HepG2 (cell line): ENCODE measurements around the gene CNNM3. TPM values are rescaled to one million over a fixed set of nuclear protein-coding genes. Genes with fewer than 3 reads are reported as not detected.

Experiments used
- ATAC-seq: fragments of 200-7000 bp; cut with Tn5 transposase; 3 replicates; pipeline ENCODE4 v1.9.1; 2020; ENCODE audit warnings: mild to moderate bottlenecking, moderate library complexity
- BruUV-seq: library from RNA; stranded (reverse); fragments of 400-500 nt; replicated peaks from 2 replicates; lab custom pipeline; 2021; lab: Mats Ljungman, UMichigan
- CTCF ChIA-PET: fragments of 300-600 bp; formaldehyde crosslinking; extraction: SDS; loops from one replicate; lab custom pipeline; 2021; ENCODE audit warnings: low total read pairs, inconsistent platforms, low intra/inter-chr PET ratio; lab: Yijun Ruan, JAX
- POLR2A ChIA-PET: fragments of 350-600 bp; sonication (Branson Sonifier 250); formaldehyde crosslinking; loops from one replicate; lab custom pipeline; 2020; ENCODE audit warnings: antibody characterized with exemption, inconsistent platforms; lab: Yijun Ruan, JAX
- DNase-seq: peaks from one replicate; pipeline ENCODE4 v3.0.0-alpha.2; 2015; ENCODE audit warnings: low spot score
- FAIRE-seq: peaks from 3 replicates; lab custom pipeline; 2011; peaks lifted over from hg19 to GRCh38; lab: Jason Lieb, UNC
- H2AFZ ChIP-seq: one replicate; pipeline ENCODE4 v1.6.1; 2011; ENCODE audit warnings: low read length, inconsistent platforms
- H3K27ac ChIP-seq: fragments of 300-600 bp; 3 replicates; pipeline ENCODE4 v1.8.0; 2011; ENCODE audit warnings: mixed run types, mild to moderate bottlenecking, mixed read lengths, low read length, inconsistent platforms; ENCODE audit not compliant: insufficient read depth; ENCODE audit errors: extremely low read length
- H3K27me3 ChIP-seq, 2 experiments: fragments of 200-600 bp in 1 of 2; 2 replicates in 1 of 2; 3 replicates in 1 of 2; pipeline versions ENCODE4 v1.6.0 to v1.8.0; 2011; ENCODE audit warnings: low read length in 2 of 2, mild to moderate bottlenecking in 2 of 2, moderate library complexity in 2 of 2, inconsistent platforms in 1 of 2; ENCODE audit not compliant: insufficient read depth in 2 of 2, control insufficient read depth in 1 of 2
- H3K36me3 ChIP-seq, 2 experiments: fragments of 200-600 bp in 1 of 2; replicated peaks in 1 of 2; 2 replicates in 1 of 2; 3 replicates in 1 of 2; pipeline versions ENCODE4 v1.5.1 to v1.8.0; 2011; ENCODE audit warnings: low read length in 2 of 2, inconsistent platforms in 1 of 2; ENCODE audit not compliant: insufficient read depth in 2 of 2, control insufficient read depth in 1 of 2
- H3K4me1 ChIP-seq: 2 replicates; pipeline ENCODE4 v1.5.1; 2012; ENCODE audit warnings: low read length, inconsistent platforms; ENCODE audit not compliant: insufficient read depth
- H3K4me2 ChIP-seq: 2 replicates; pipeline ENCODE4 v1.6.0; 2011; ENCODE audit warnings: low read depth, low read length, inconsistent platforms
- H3K4me3 ChIP-seq, 3 experiments: fragments of 200-600 bp in 1 of 3; sonication (generic), shearing (Covaris generic) in 1 of 3; replicated peaks in 1 of 3; 2 replicates each; pipeline ENCODE4 v1.5.1; 2011 to 2016; ENCODE audit warnings: low read length in 3 of 3, inconsistent platforms in 2 of 3, low read depth in 2 of 3, mild to moderate bottlenecking in 2 of 3, control low read depth in 1 of 3, mixed read lengths in 1 of 3; ENCODE audit not compliant: insufficient read depth in 1 of 3
- H3K79me2 ChIP-seq: one replicate; pipeline ENCODE4 v1.6.1; 2011; ENCODE audit warnings: low read length, inconsistent platforms; ENCODE audit not compliant: insufficient read depth
- H3K9ac ChIP-seq: 2 replicates; pipeline ENCODE4 v1.6.0; 2011; ENCODE audit warnings: mild to moderate bottlenecking, low read depth, low read length, inconsistent platforms; ENCODE audit not compliant: insufficient read depth
- H3K9me3 ChIP-seq: 2 replicates; pipeline ENCODE4 v1.5.1; 2012; ENCODE audit warnings: mild to moderate bottlenecking, low read length
- H4K20me1 ChIP-seq: 2 replicates; pipeline ENCODE4 v1.6.0; 2011; ENCODE audit warnings: inconsistent platforms, mild to moderate bottlenecking, low read length, moderate library complexity; ENCODE audit not compliant: insufficient read depth
- ELF4 ChIP-seq: sonication (generic); formaldehyde crosslinking; IDR thresholded peaks from 2 replicates; pipeline ENCODE4 v1.5.0; 2020; ENCODE audit warnings: missing genetic modification reagents, mild to moderate bottlenecking, moderate library complexity, borderline replicate concordance
- MEIS2 ChIP-seq: sonication (generic); formaldehyde crosslinking; IDR thresholded peaks from 2 replicates; pipeline ENCODE4 v1.9.0; 2021; ENCODE audit warnings: mild to moderate bottlenecking, missing genetic modification reagents
- POLR2G ChIP-seq: fragments of 200-400 bp; formaldehyde crosslinking; IDR thresholded peaks from 2 replicates; pipeline ENCODE4 v1.6.1; 2018; ENCODE audit warnings: mild to moderate bottlenecking, low read depth, low read length, moderate library complexity
- WGBS: methylation state at CpG from one replicate; pipeline ENCODE4 v1.1.6; 2017; ENCODE audit warnings: low lambda C conversion rate; 5-methylcytosine and 5-hydroxymethylcytosine counted together
- in situ Hi-C: cut with HindIII; loops from 2 replicates; pipeline ENCODE4 v1.10.0; 2017; ENCODE audit warnings: low pct_unique_long_range_greater_than_20kb; ENCODE audit not compliant: extremely low pct_ligation_motif_present
- intact Hi-C: fragments of 100-400 bp; cut with micrococcal nuclease; formaldehyde crosslinking; loops from one replicate; pipeline ENCODE4 v1.10.0; 2022; ENCODE audit not compliant: unreplicated experiment
- microRNA counts: library from miRNA; unstranded; fragments of <30 nt; microRNA quantifications from one replicate; lab custom pipeline; 2015
- microRNA-seq: library from miRNA; unstranded; fragments of <30 nt; microRNA quantifications from one replicate; pipeline ENCODE4, GENCODE V29; 2020
- polyA plus RNA-seq, 8 experiments: library from polyadenylated mRNA; depleted of rRNA in 3 of 8; stranded (reverse) in 7 of 8; unstranded in 1 of 8; fragments of >200 nt; fragmentation: Illumina TruSeq in 4 of 8; extraction: Trizol in 4 of 8; gene quantifications; 2 replicates each; pipeline versions ENCODE4 v1.2.1 to v1.2.3, GENCODE V29; 2011 to 2016; ENCODE audit warnings: low read depth in 4 of 8, missing spikeins in 1 of 8, mixed read lengths in 1 of 8; ENCODE audit not compliant: insufficient read depth in 1 of 8
- small RNA-seq, 3 experiments: library from RNA; depleted of rRNA; stranded (forward); fragments of <200 nt; gene quantifications; one replicate each; pipeline ENCODE3, GENCODE V24; 2012; ENCODE audit warnings: low read depth in 2 of 3, low replicate concordance in 1 of 3; ENCODE audit not compliant: insufficient read length in 3 of 3, insufficient read depth in 2 of 3
- total RNA-seq, 5 experiments: library from RNA; depleted of rRNA; stranded (reverse); fragments of >200 nt; fragmentation: Illumina TruSeq; extraction: Trizol; gene quantifications; 2 replicates each; pipeline ENCODE4 v1.2.3, GENCODE V29; 2016; ENCODE audit warnings: low read depth in 1 of 5

The CNNM3 gene
- total and polyA plus RNA-seq, 2 of the 13 experiments (the other 11 are each of a cell fraction or from before 2014, with no cell fraction given) = 21.2 to 27.9 TPM

GRCh38 chr2:96883306-96883705, 67.2 kb downstream of the CNNM3 start:
- no TSS peak for BruUV-seq
- Histone ChIP-seq H3K9me3 (no peaks in the 10 kb centered on the region), H3K79me2 (no peaks in the 10 kb centered on the region), H3K9ac (no peak overlapping the region), H3K27ac (no peak overlapping the region), H3K4me3 (no peak overlapping the region), H3K27me3 (peaks cover 35 to 94% of the 10 kb centered on the region in 2 experiments), H3K36me3 (no peaks in the 10 kb centered on the region), H2AFZ (no peak overlapping the region), H3K4me1 (no peaks in the 10 kb centered on the region), H4K20me1 (no peaks in the 10 kb centered on the region; the same call in 1 of the 2 replicates), H3K4me2 (no peak overlapping the region)
- ATAC-seq (no peak), DNase-seq (no peak), FAIRE-seq (no peak)
- 26% methylated on average over 7 of the region's 9 CpGs for WGBS
- intact Hi-C loops (no loop called here), in situ Hi-C loops (no loop called here)
- ChIA-PET CTCF (no interaction called here), POLR2A (interaction anchor here (1.5 kb wide), 1 partner anchor 22 kb away, joined by 4 read pairs; no protein-coding TSS in a partner anchor)
- TF ChIP-seq ELF4 (CRISPR knock-in tag) (no peak), POLR2G (no peak), MEIS2 (CRISPR knock-in tag) (no peak)

MicroRNAs encoded within 50 kb of the gene (microRNA counts, 767-probe panel; counts per million panel counts)
- not detected for microRNA hsa-miR-3127-5p (lab: Ali Mortazavi, UCI)

Small RNAs within 50 kb of the gene (microRNA-seq; reads per million reads assigned to microRNA genes)
- 4.1 reads per million, percentile 28 among the genes with 10 or more reads in this experiment for gene MIR3127

Small RNAs within 50 kb of the gene (small RNA-seq; reads per million reads assigned to genes)
- gene MIR3127 = 0 reads per million in 3 experiments

Other genes starting within 250 kb of the CNNM3 start
- gene KANSL3, start 178.0 kb upstream of the CNNM3 start, total RNA-seq (2016; rRNA removed; fragmentation: Illumina TruSeq; extraction: Trizol) = 37.3 and 43.9 TPM in 2 replicates
- 20.8 and 28.2 TPM in 2 replicates for gene KANSL3, start 178.0 kb upstream of the CNNM3 start, polyA plus RNA-seq (2011; rRNA removed)
- 0.02 TPM in 1 of 2 replicates, not detected in the other for gene FER1L5, start 173.5 kb upstream of the CNNM3 start, total RNA-seq (2016; rRNA removed; fragmentation: Illumina TruSeq; extraction: Trizol)
- 0.08 and 0.22 TPM in 2 replicates for gene FER1L5, start 173.5 kb upstream of the CNNM3 start, polyA plus RNA-seq (2011; rRNA removed)
- gene LMAN2L, start 76.2 kb upstream of the CNNM3 start, total RNA-seq (2016; rRNA removed; fragmentation: Illumina TruSeq; extraction: Trizol) = 27.7 and 57.9 TPM in 2 replicates
- 35.5 and 39.1 TPM in 2 replicates for gene LMAN2L, start 76.2 kb upstream of the CNNM3 start, polyA plus RNA-seq (2011; rRNA removed)
- 3.0 and 5.9 TPM in 2 replicates for gene CNNM4, start 55.4 kb upstream of the CNNM3 start, total RNA-seq (2016; rRNA removed; fragmentation: Illumina TruSeq; extraction: Trizol)
- 8.4 and 9.8 TPM in 2 replicates for gene CNNM4, start 55.4 kb upstream of the CNNM3 start, polyA plus RNA-seq (2011; rRNA removed)
- gene ANKRD23, start 27.8 kb downstream of the CNNM3 start, total RNA-seq (2016; rRNA removed; fragmentation: Illumina TruSeq; extraction: Trizol) = 0.35 and 1.5 TPM in 2 replicates
- gene ANKRD23, start 27.8 kb downstream of the CNNM3 start, polyA plus RNA-seq (2011; rRNA removed) = 1.6 and 2.7 TPM in 2 replicates
- gene ANKRD39, start 41.7 kb downstream of the CNNM3 start, total RNA-seq (2016; rRNA removed; fragmentation: Illumina TruSeq; extraction: Trizol) = 23.2 and 26.7 TPM in 2 replicates
- 24.8 and 27.8 TPM in 2 replicates for gene ANKRD39, start 41.7 kb downstream of the CNNM3 start, polyA plus RNA-seq (2011; rRNA removed)
- 11.3 and 25.9 TPM in 2 replicates for gene SEMA4C, start 53.8 kb downstream of the CNNM3 start, total RNA-seq (2016; rRNA removed; fragmentation: Illumina TruSeq; extraction: Trizol)
- gene SEMA4C, start 53.8 kb downstream of the CNNM3 start, polyA plus RNA-seq (2011; rRNA removed) = 46.6 and 69.2 TPM in 2 replicates
- gene FAM178B, start 170.3 kb downstream of the CNNM3 start, total RNA-seq (2016; rRNA removed; fragmentation: Illumina TruSeq; extraction: Trizol) = not detected in 2 replicates
- not detected in 2 replicates for gene FAM178B, start 170.3 kb downstream of the CNNM3 start, polyA plus RNA-seq (2011; rRNA removed)